ENCODE data around the gene PAQR3.

DNA sequence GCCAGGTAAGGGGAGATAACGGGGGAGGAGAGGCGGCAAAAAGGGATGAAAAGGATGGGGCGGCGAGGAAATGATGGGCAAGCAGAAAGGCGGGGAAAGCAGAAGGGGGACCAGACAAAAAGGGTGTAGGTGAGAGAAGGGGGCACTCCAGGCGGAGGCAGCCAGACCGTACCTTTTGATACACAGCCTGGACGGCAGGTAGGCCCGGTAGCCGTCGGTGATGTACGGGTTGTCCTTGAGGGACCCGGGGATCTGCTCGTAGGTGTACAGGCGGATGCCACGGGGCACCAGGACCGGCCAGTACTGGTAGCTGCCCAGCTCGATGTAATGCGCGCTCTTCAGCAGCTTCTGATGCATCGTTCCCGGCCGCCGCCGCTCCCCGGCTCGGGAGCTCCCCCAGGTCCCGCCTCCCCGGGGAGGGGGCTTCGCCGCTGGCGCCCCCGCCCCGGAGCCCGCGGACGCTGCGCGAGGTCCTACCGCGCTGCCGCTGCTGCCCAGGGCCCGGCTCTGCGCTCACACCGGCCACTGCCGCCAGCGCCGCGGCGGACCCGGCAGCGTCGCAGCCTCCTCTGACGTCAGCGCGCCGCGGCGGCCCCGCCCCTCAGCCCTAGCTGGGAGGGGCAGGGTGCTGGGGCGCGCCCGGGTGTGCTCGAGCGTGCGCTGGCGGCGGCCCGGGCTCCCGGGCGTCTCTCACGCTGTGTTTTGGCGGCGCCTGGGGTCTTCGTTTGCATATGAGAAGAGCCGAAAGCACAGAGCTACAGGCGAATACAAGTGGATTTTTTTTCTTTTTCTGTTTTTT, at the start of gene PAQR3:
- TF ChIP-seq CTCF (conservative IDR thresholded peaks at IDR 0.05) (no peak), ZFX (IDR thresholded peaks at IDR 0.05) (peak; percentile 25; the same call in 1 of the 2 replicates)
